CD14-positive monocyte (primary cell): ENCODE measurements around the gene NFATC2IP. TPM values are rescaled to one million over a fixed set of nuclear protein-coding genes. Genes with fewer than 3 reads are reported as not detected.

ENCODE experiments used
- DNase-seq, 3 donors: peaks; one replicate each; pipeline ENCODE4 v3.0.0-alpha.2; 2011 to 2022
- H2AFZ ChIP-seq: 2 replicates; pipeline ENCODE4 v1.6.0; 2012; ENCODE audit warnings: mild to moderate bottlenecking, low read depth, low read length, inconsistent platforms; ENCODE audit not compliant: insufficient read depth, poor library complexity, severe bottlenecking
- H3K27ac ChIP-seq, 2 donors: 1 replicate in 1 of 2; 2 replicates in 1 of 2; pipeline ENCODE4 v1.5.1; 2012 to 2013; ENCODE audit warnings: low read length in 2 of 2, control low read depth in 1 of 2, inconsistent platforms in 1 of 2, low read depth in 1 of 2, mild to moderate bottlenecking in 1 of 2
- H3K27me3 ChIP-seq, 2 donors: one replicate each; pipeline versions ENCODE4 v1.6.0 to v1.6.1; 2011 to 2013; ENCODE audit warnings: low read length in 2 of 2; ENCODE audit not compliant: control insufficient read depth in 2 of 2, insufficient read depth in 2 of 2
- H3K36me3 ChIP-seq, 2 donors: replicated peaks in 1 of 2; 1 replicate in 1 of 2; 2 replicates in 1 of 2; pipeline versions ENCODE4 v1.5.1 to v1.6.1; 2012 to 2013; ENCODE audit warnings: low read length in 2 of 2, control low read depth in 1 of 2, inconsistent platforms in 1 of 2, mild to moderate bottlenecking in 1 of 2; ENCODE audit not compliant: insufficient read depth in 2 of 2, control insufficient read depth in 1 of 2
- H3K4me1 ChIP-seq, 2 donors: 1 replicate in 1 of 2; 2 replicates in 1 of 2; pipeline versions ENCODE4 v1.5.1 to v1.6.1; 2012 to 2013; ENCODE audit warnings: low read length in 2 of 2, control low read depth in 1 of 2, inconsistent platforms in 1 of 2, mild to moderate bottlenecking in 1 of 2, moderate library complexity in 1 of 2; ENCODE audit not compliant: insufficient read depth in 2 of 2, control insufficient read depth in 1 of 2
- H3K4me2 ChIP-seq: replicated peaks from 2 replicates; pipeline ENCODE3; 2012; ENCODE audit warnings: low read length, moderate library complexity, mild to moderate bottlenecking; ENCODE audit not compliant: poor library complexity, severe bottlenecking; ENCODE audit errors: extremely low read depth
- H3K4me3 ChIP-seq, 3 experiments: fragments of 200-600 bp in 1 of 3; sonication (generic) in 1 of 3; replicated peaks in 1 of 3; 1 replicate in 2 of 3; 2 replicates in 1 of 3; pipeline ENCODE4 v1.5.1; 2011 to 2013; ENCODE audit warnings: low read length in 3 of 3, mild to moderate bottlenecking in 3 of 3, control low read depth in 2 of 3, low read depth in 2 of 3, inconsistent platforms in 1 of 3, moderate library complexity in 1 of 3
- H3K79me2 ChIP-seq: 2 replicates; pipeline ENCODE4 v1.6.0; 2012; ENCODE audit warnings: mild to moderate bottlenecking, control low read depth, inconsistent platforms, low read length, moderate library complexity; ENCODE audit not compliant: insufficient read depth
- H3K9ac ChIP-seq: 2 replicates; pipeline ENCODE4 v1.6.0; 2017; ENCODE audit warnings: low read length, mild to moderate bottlenecking; ENCODE audit not compliant: insufficient read depth, poor library complexity, severe bottlenecking
- H3K9me3 ChIP-seq, 2 donors: replicated peaks in 1 of 2; 1 replicate in 1 of 2; 2 replicates in 1 of 2; pipeline versions ENCODE4 v1.5.1 to v1.6.1; 2012 to 2013; ENCODE audit warnings: low read length in 2 of 2, control low read depth in 1 of 2; ENCODE audit not compliant: control insufficient read depth in 1 of 2, insufficient read depth in 1 of 2
- H4K20me1 ChIP-seq: 2 replicates; pipeline ENCODE4 v1.6.0; 2012; ENCODE audit warnings: mild to moderate bottlenecking, low read length, control low read depth, moderate library complexity; ENCODE audit not compliant: insufficient read depth
- H3K27ac Mint-ChIP-seq, 7 donors: one replicate each; pipeline ENCODE4 v1.8.0; 2020; ENCODE audit warnings: mild to moderate bottlenecking in 7 of 7, mixed read lengths in 7 of 7, moderate library complexity in 6 of 7, inconsistent platforms in 2 of 7
- H3K27me3 Mint-ChIP-seq, 3 donors: one replicate each; pipeline ENCODE4 v1.8.0; 2021 to 2022; ENCODE audit warnings: low read depth in 3 of 3, mild to moderate bottlenecking in 3 of 3, mixed read lengths in 3 of 3, moderate library complexity in 3 of 3, inconsistent platforms in 1 of 3
- H3K36me3 Mint-ChIP-seq, 2 donors: one replicate each; pipeline ENCODE4 v1.8.0; 2020; ENCODE audit warnings: mixed read lengths in 2 of 2, inconsistent platforms in 1 of 2, mild to moderate bottlenecking in 1 of 2
- H3K4me1 Mint-ChIP-seq: one replicate; pipeline ENCODE4 v1.8.0; 2020; ENCODE audit warnings: mild to moderate bottlenecking, mixed read lengths
- H3K4me3 Mint-ChIP-seq, 2 donors: one replicate each; pipeline ENCODE4 v1.8.0; 2020; ENCODE audit warnings: mild to moderate bottlenecking in 2 of 2, mixed read lengths in 2 of 2, moderate library complexity in 1 of 2
- H3K9me3 Mint-ChIP-seq, 7 donors: one replicate each; pipeline ENCODE4 v1.8.0; 2020 to 2022; ENCODE audit warnings: mixed read lengths in 7 of 7, mild to moderate bottlenecking in 6 of 7, moderate library complexity in 6 of 7, inconsistent platforms in 2 of 7
- WGBS: methylation state at CpG from one replicate; pipeline ENCODE4 v1.1.5; 2013; ENCODE audit warnings: missing lambda C conversion rate; ENCODE audit not compliant: insufficient coverage; 5-methylcytosine and 5-hydroxymethylcytosine counted together
- intact Hi-C, 2 donors: fragments of 100-400 bp; cut with micrococcal nuclease; formaldehyde crosslinking; loops; one replicate each; pipeline versions ENCODE4 v1.15.0 to v1.15.1; 2023
- polyA plus RNA-seq, 3 donors: library from polyadenylated mRNA; depleted of rRNA in 1 of 3; unstranded in 2 of 3; stranded (reverse) in 1 of 3; fragments of 300-500 nt in 2 of 3; fragments of >200 nt in 1 of 3; fragmentation: Illumina TruSeq in 2 of 3; gene quantifications; 1 replicate in 2 of 3; 2 replicates in 1 of 3; pipeline ENCODE4 v1.2.3, GENCODE V29; 2012 to 2021
- TF ChIP-seq, protein P1 (sequence below): fragments of 200-600 bp; IDR thresholded peaks from one replicate; pipeline ENCODE4 v1.8.0; 2022; ENCODE audit warnings: antibody characterized with exemption, mild to moderate bottlenecking

Gene NFATC2IP
- polyA plus RNA-seq, 3 donors = 17.5 to 125 (median 18.4) TPM

DNA sequence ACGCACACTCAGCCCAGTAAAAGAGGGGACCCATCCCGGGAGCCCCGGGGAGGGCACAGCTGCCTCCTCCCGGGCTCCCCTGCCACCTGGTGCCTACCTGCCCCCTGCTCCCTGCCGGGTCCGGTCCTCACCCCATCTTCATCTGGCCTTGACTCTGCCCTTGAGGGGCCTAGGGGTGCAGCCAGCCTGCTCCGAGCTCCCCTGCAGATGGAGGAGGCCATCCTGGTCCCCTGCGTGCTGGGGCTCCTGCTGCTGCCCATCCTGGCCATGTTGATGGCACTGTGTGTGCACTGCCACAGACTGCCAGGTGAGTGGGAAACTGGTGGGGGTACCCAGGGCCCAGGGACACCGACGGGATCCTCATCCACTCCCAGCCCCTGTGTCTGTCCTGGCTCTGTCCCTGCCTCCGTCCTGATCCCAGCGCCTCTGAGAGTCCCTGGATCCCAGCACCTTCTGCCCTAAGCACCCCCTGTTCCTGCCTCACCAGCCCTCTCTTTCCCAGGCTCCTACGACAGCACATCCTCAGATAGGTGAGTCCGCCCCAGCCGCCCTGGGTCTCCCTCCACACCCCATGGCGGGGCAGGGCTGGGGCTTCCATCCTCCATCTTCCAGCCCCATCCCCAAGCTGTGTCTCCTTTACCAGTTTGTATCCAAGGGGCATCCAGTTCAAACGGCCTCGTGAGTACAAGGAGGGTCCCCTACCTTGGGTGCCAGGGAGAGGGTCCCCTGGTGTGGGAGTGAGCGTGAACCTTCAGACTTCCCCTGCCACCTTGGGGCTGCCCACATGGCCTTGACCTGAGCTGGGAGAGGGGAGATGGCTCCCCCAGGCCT lies 34.7 kb downstream of the NFATC2IP start:
- H2AFZ ChIP-seq = no peak overlapping the region
- peaks cover 0 to 4% of the 10 kb centered on the region in 2 donors for H3K27me3 ChIP-seq
- Mint-ChIP-seq H3K4me3 (peak overlapping the region; percentile 64 to 75), H3K27me3 (peaks cover 9 to 23% (median 21%) of the 10 kb centered on the region in 3 donors), H3K36me3 (peaks cover 81 to 93% of the 10 kb centered on the region in 2 donors), H3K27ac (peak overlapping the region in 1 of 7 donors; percentile 37), H3K9me3 (peaks cover 17 to 31% (median 24%) of the 10 kb centered on the region in 7 donors), H3K4me1 (peaks cover 21% of the 10 kb centered on the region)
- peak overlapping the region; percentile 73 for H3K4me2 ChIP-seq
- peaks cover 0 to 23% of the 10 kb centered on the region in 2 donors for H3K9me3 ChIP-seq
- intact Hi-C loops = no loop called here
- H3K4me1 ChIP-seq = peaks cover 20 to 21% of the 10 kb centered on the region in 2 donors
- TF ChIP-seq, protein P1, sequence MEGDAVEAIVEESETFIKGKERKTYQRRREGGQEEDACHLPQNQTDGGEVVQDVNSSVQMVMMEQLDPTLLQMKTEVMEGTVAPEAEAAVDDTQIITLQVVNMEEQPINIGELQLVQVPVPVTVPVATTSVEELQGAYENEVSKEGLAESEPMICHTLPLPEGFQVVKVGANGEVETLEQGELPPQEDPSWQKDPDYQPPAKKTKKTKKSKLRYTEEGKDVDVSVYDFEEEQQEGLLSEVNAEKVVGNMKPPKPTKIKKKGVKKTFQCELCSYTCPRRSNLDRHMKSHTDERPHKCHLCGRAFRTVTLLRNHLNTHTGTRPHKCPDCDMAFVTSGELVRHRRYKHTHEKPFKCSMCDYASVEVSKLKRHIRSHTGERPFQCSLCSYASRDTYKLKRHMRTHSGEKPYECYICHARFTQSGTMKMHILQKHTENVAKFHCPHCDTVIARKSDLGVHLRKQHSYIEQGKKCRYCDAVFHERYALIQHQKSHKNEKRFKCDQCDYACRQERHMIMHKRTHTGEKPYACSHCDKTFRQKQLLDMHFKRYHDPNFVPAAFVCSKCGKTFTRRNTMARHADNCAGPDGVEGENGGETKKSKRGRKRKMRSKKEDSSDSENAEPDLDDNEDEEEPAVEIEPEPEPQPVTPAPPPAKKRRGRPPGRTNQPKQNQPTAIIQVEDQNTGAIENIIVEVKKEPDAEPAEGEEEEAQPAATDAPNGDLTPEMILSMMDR = no peak
- peaks cover 24% of the 10 kb centered on the region for H4K20me1 ChIP-seq
- peak overlapping the region; percentile 56 for H3K9ac ChIP-seq
- H3K36me3 ChIP-seq = peaks cover 73 to 87% of the 10 kb centered on the region in 2 donors
- H3K4me3 ChIP-seq = peak overlapping the region in 2 of 3 experiments; percentile 15 to 51
- DNase-seq = no peak
- no peak overlapping the region for H3K27ac ChIP-seq
- WGBS = 38% methylated on average over 15 of the region's 19 CpGs
- no peaks in the 10 kb centered on the region for H3K79me2 ChIP-seq

DNA sequence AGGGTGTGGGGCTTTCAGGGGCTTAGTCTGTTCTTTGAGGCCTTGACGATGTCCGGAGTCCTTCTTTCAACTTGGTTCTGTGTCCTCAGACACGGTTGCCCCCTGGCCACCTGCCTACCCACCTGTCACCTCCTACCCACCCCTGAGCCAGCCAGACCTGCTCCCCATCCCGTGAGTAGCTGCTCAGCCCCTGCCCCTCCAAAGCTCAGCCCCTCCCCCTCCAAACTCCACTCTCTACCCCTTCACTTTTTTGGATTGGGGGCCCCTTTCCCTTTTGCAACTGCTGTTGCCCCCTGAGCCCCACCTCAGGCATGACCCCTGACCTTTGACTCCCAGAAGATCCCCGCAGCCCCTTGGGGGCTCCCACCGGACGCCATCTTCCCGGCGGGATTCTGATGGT lies 35.3 kb downstream of the NFATC2IP start:
- peaks cover 8 to 23% (median 21%) of the 10 kb centered on the region in 3 donors for H3K27me3 Mint-ChIP-seq
- Histone ChIP-seq H3K4me1 (peaks cover 20 to 21% of the 10 kb centered on the region in 2 donors), H4K20me1 (peaks cover 24% of the 10 kb centered on the region), H3K9ac (no peak overlapping the region), H3K4me2 (no peak overlapping the region), H3K9me3 (peaks cover 0 to 20% of the 10 kb centered on the region in 2 donors), H3K27me3 (peaks cover 0 to 4% of the 10 kb centered on the region in 2 donors), H3K36me3 (peaks cover 69 to 86% of the 10 kb centered on the region in 2 donors), H2AFZ (no peak overlapping the region), H3K79me2 (no peaks in the 10 kb centered on the region), H3K4me3 (no peak overlapping the region), H3K27ac (no peak overlapping the region)
- peaks cover 21% of the 10 kb centered on the region for H3K4me1 Mint-ChIP-seq
- intact Hi-C loops = no loop called here
- H3K9me3 Mint-ChIP-seq = peaks cover 17 to 30% (median 24%) of the 10 kb centered on the region in 7 donors
- H3K36me3 Mint-ChIP-seq = peaks cover 81 to 93% of the 10 kb centered on the region in 2 donors
- H3K4me3 Mint-ChIP-seq = peak overlapping the region; percentile 43 to 62
- WGBS = 100% methylated on average over 2 of the region's 9 CpGs
- H3K27ac Mint-ChIP-seq = no peak overlapping the region
- TF ChIP-seq, protein P1 = no peak
- DNase-seq = no peak
